ENCODE results near the gene ABCB9.

GRCh38 chr12:122959566-122960192 is 6.6 kb downstream of the ABCB9 start:
- no peak for TF ChIP-seq POLR2A (IDR thresholded peaks at IDR 0.05)
- TF ChIP-seq CTCF (IDR thresholded peaks at IDR 0.05): no peak

Measured in suprapubic skin (tissue), 3 donors.